Colonic mucosa (tissue), 4 donors: Measurements from ENCODE around the gene FIBCD1. TPM values are rescaled to one million over a fixed set of nuclear protein-coding genes. Genes with fewer than 3 reads are reported as not detected.

ENCODE experiments used
- DNase-seq: peaks from one replicate; pipeline ENCODE4 v3.0.0-alpha.2; 2020
- H3K27ac ChIP-seq: fragments of 200-600 bp; one replicate; pipeline ENCODE4 v1.8.0; 2021
- H3K27me3 ChIP-seq: fragments of 200-600 bp; one replicate; pipeline ENCODE4 v1.8.0; 2021
- H3K36me3 ChIP-seq: fragments of 200-600 bp; one replicate; pipeline ENCODE4 v1.8.0; 2021
- H3K4me1 ChIP-seq: fragments of 200-600 bp; one replicate; pipeline ENCODE4 v1.8.0; 2021; ENCODE audit warnings: mild to moderate bottlenecking
- H3K4me3 ChIP-seq: fragments of 200-600 bp; one replicate; pipeline ENCODE4 v1.8.0; 2021
- H3K9ac ChIP-seq, 2 donors: one replicate each; pipeline ENCODE4 v1.7.0; 2013; ENCODE audit warnings: control low read depth in 2 of 2, low read depth in 2 of 2, low read length in 2 of 2
- H3K9me3 ChIP-seq: fragments of 200-600 bp; one replicate; pipeline ENCODE4 v1.8.0; 2021
- CTCF ChIP-seq: fragments of 200-600 bp; IDR thresholded peaks from one replicate; pipeline ENCODE4 v1.8.0; 2022; ENCODE audit warnings: antibody characterized with exemption, mild to moderate bottlenecking
- intact Hi-C: fragments of 100-400 bp; cut with DNase I; formaldehyde crosslinking; loops from one replicate; pipeline ENCODE4 v1.14.1; 2022
- total RNA-seq, 2 donors: library from RNA; stranded (reverse); fragmentation: NEBNext Ultra II Directional in 1 of 2; extraction: Animal tissue kit (Norgen Biotek cat#: 25700) in 1 of 2; gene quantifications; one replicate each; pipeline ENCODE4 v1.2.1, GENCODE V29; 2021
- donor health status: healthy.
- donor health status: DM: no; HTN: no; CAD: no.
- donor health status: DM: no; HTN: no; CAD: no.

The FIBCD1 gene
- total RNA-seq, 2 donors from 2014 or later: 9.0 to 32.9 TPM

GRCh38 chr9:130856474-130856873 lies 82.6 kb downstream of the FIBCD1 start:
- Histone ChIP-seq H3K4me1 (no peaks in the 10 kb centered on the region), H3K36me3 (peaks cover 13% of the 10 kb centered on the region), H3K9ac (no peak overlapping the region), H3K4me3 (no peak overlapping the region), H3K9me3 (no peaks in the 10 kb centered on the region), H3K27me3 (no peaks in the 10 kb centered on the region), H3K27ac (no peak overlapping the region)
- intact Hi-C loops: no loop called here
- no peak for DNase-seq
- TF ChIP-seq CTCF: no peak

- Histone ChIP-seq H3K36me3 (peaks cover 13% of the 10 kb centered on the region), H3K4me1 (no peaks in the 10 kb centered on the region), H3K4me3 (no peak overlapping the region), H3K9me3 (no peaks in the 10 kb centered on the region), H3K27me3 (no peaks in the 10 kb centered on the region), H3K27ac (no peak overlapping the region), H3K9ac (no peak overlapping the region)
- TF ChIP-seq CTCF: no peak
- DNase-seq: no peak
- intact Hi-C loops: no loop called here
Measured at GRCh38 chr9:130854835-130855234, 84.2 kb downstream of the FIBCD1 start.

GRCh38 chr9:130854092-130854491 lies 85.0 kb downstream of the FIBCD1 start:
- H3K9me3 ChIP-seq: no peaks in the 10 kb centered on the region
- H3K27me3 ChIP-seq: no peaks in the 10 kb centered on the region
- H3K27ac ChIP-seq: no peak overlapping the region
- intact Hi-C loops: no loop called here
- no peak for TF ChIP-seq CTCF
- no peaks in the 10 kb centered on the region for H3K4me1 ChIP-seq
- H3K9ac ChIP-seq: no peak overlapping the region
- peaks cover 13% of the 10 kb centered on the region for H3K36me3 ChIP-seq
- DNase-seq: no peak
- H3K4me3 ChIP-seq: no peak overlapping the region

GRCh38 chr9:130852801-130853200 lies 86.2 kb downstream of the FIBCD1 start:
- Histone ChIP-seq H3K36me3 (peaks cover 13% of the 10 kb centered on the region), H3K9ac (no peak overlapping the region), H3K27ac (no peak overlapping the region), H3K4me1 (no peaks in the 10 kb centered on the region), H3K4me3 (no peak overlapping the region), H3K9me3 (no peaks in the 10 kb centered on the region), H3K27me3 (no peaks in the 10 kb centered on the region)
- no peak for TF ChIP-seq CTCF
- DNase-seq: no peak
- intact Hi-C loops: no loop called here

Other genes with a start within 250 kb of the FIBCD1 start
- gene EXOSC2, start 245.5 kb downstream of the FIBCD1 start, total RNA-seq: 10 to 100 TPM; 13.6 to 34.2 TPM
- 10 to 100 TPM; 86.0 to 97.9 TPM for gene ABL1, start 104.0 kb downstream of the FIBCD1 start, total RNA-seq
- under 1 TPM in 1 of 2 donors, not detected in 1; 0.77 TPM for gene QRFP, start 42.4 kb downstream of the FIBCD1 start, total RNA-seq
- 1 to 10 TPM in 1 of 2 donors, under 1 TPM in 1; 0.67 to 1.9 TPM for gene LAMC3, start 69.9 kb upstream of the FIBCD1 start, total RNA-seq
- gene AIF1L, start 157.3 kb upstream of the FIBCD1 start, total RNA-seq: 1 to 10 TPM; 3.6 to 4.0 TPM
- 10 to 100 TPM; 32.2 to 43.8 TPM for gene NUP214, start 186.3 kb upstream of the FIBCD1 start, total RNA-seq